ENCODE results near the gene TMEM14B.
"Not testable (repeated sequence)": the region's sequence is repeated elsewhere in the genome, so short reads cannot be mapped to it uniquely, and the experiment has no call there.

The TMEM14B gene

DNA sequence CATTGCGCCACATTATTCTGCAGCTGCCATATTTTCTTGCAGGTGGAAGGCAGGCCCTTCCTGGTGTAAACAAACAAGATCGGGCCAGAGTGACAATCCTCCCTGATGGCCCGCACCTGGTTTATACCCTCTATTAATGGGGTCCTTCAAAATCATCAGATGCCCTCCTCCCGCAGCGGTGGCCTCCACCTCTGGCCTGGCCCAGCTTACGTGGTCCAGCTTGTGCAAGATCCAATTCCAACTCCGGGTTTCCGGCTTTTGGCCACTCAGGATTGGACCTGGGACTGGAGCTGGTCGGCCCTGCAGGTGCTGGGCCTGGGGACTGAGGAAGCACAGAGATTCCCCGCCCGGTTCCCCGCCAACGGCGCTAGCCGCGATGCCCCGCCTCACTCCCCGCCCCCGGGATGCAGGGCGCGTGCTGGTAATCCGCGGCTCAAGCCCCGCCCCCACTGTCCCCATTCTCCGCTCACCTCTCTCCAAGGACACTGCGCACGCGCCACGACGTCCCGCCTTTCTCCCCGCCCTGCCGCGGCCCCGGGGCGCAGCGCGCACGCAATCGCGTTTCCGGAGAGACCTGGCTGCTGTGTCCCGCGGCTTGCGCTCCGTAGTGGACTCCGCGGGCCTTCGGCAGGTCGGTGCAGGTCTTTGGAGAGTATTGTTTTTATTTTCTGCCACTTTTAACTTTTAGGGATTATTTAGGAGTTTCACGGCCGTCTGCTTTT, at the start of gene TMEM14B:
Gene TMEM14B, plus strand, starts transcription at position 555 of the 722 bp plus-strand sequence. CDS start 1,441 bp downstream, outside the sequence.
- peak; percentile 84 to 99 (median 98) for DNase-seq

DNA sequence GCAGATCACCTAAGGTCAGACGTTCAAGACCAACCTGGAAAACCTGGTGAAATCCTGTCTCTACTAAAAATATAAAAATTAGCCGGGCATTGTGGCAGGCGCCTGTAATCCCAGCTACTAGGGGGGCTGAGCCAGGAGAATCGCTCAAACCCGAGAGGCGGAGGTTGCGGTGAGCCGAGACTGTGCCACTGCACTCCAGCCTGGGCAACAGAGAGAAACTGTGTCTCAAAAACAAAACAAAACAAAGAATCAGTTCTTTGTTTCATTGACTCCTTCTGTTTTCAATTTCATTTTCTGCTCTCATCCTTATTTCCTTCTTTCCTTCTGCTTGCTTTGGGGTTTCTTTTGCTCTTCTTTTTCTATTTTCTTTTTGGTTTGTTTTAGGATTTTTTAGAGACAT, 33.6 kb upstream of the TMEM14B start:
- DNase-seq = no peak

DNA sequence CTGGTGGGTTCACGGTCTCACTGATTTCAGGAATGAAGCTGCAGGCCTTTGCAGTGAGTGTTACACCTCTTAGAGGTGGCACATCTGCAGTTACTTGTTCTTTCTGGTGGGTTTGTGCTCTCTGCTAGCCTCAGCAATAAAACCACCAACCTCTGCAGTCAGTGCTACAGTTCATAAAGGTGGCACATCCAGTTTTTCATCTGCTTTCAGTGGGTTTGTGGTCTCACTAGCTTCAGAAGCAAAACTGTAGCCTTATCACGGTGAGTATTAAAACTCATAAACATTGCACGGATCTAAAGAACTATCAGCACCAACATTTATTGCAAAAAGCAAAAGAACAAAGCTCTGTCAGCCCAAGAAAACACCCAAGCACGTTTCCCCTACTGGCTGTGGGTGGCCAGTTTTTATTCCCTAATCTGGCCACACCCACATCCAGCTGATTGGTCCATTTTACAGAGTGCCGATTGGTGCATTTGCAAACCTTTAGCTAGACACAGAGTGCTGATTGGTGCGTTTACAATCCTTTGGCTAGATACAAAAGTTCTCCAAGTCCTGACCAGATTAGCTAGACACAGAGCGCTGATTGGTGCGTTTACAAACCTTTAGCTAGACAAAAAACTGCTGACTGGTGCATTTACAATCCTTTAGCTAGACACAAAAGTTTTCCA, 28.2 kb upstream of the TMEM14B start:
- DNase-seq = no peak

DNA sequence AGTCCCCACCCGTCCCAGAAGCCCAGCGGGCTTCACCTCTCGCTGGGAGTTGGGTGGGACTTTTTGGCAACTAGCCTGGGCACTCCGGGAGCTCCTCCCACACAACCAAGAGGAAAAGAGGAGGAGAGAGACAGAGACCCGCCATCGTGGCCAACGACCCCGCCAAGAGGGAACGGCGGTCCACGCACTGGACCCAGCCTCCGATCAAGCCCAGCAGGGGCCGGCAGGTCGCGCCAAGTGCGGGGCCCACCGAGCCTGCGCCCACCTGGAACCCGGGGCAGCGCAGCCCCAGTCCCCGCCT, 27.7 kb upstream of the TMEM14B start:
- DNase-seq = no peak

DNA sequence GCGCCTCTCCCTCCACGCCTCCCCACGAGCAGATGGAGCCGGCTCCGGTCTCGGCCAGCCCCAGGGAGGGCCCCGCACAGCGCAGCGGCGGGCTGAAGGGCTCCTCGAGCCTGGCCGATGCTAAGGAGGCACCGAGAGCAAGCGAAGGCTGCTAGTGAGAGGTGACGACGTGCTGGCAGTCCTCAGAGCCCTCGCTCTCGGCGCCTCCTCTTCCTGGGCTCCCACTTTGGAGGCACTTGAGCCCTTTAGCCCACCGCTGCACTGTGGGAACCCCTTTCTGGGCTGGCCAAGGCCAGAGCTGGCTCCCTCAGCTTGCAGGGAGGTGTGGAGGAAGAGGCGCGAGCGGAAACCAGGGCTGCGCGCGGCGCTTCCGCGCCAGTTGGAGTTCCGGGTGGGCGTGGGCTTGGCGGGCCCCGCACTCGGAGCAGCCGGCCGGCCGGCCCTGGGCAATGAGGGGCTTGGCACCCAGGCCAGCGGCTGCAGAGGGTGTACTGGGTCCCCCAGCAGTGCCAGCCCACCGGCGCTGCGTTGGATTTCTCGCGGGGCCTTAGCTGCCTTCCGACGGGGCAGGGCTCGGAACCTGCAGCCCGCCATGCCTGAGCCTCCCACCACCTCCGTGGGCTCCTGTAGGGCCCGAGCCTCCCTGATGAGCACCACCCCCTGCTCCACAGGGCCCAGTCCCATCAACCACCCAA, 27.2 kb upstream of the TMEM14B start:
- peak in 20 of 58 donors; percentile 6 to 44 (median 16) for DNase-seq

GRCh38 chr6:10720960-10721849, 26.4 kb upstream of the TMEM14B start:
- DNase-seq = not testable (repeated sequence)

DNA sequence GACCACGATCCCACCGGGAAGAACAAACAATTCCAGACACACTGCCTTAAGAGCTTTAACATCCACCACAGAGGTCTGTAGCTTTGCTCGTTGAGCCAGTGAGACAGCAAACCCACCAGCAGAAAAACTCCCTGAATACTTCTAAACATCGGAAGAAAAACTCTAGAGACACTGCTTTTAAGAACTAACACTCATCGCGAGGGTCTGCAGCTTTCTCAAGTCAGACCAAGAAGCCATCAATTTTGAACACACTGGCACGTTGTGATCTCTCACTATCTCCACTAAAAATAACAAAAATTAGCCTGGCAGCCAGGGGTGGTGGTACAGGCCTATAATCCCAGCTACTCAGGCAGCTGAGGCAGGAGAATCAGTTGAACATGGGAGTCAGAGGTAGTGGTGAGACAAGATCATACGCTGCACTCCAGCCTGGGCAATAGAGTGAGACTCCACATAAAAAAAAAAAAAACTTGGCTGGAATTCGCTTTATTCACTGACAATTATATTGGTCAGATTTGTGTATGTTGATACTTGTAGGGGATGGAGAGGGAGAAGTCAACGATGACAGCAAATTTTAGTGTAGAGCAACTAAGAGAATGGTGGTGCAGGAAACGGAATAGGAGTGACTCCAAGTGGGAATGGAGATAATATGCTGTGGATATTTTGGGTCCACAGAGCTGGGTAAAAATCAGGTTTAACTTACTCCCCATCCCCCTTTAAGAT, 25.6 kb upstream of the TMEM14B start:
- DNase-seq = no peak

GRCh38 chr6:10722570-10722819, 25.1 kb upstream of the TMEM14B start:
- no peak for DNase-seq

DNA sequence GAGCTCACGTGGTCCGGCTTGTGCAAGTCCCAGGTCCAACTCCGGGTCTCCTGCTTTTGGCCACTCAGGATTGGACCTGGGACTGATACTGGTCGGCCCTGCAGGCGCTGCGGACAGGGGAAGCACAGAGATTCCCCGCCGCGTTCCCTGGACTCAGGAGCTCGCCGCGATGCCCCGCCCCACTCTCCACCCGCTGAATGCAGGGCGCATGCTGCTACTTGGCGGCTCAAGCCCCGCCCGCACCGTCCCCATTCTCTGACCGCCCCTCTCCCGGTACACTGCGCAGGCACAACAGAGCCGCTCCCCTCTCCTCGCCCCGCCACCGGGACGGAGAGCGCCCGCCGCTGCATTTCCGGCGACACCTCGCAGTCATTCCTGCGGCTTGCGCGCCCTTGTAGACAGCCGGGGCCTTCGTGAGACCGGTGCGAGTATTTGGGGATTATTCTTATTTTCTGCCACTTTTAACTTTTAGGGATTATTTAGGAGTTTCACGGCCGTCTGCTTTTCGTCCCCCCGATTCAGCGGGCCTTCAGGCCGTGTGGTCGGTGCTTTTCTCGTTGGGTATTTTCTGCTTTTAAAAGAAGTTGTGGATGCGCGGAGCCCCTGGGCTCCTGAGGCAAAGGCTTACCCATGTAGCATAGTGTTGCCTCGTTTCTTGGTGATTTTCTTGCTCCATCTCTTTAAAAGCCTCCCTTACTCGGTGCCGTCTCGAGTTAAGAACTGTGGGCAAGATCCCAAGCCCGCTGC, 24.6 kb upstream of the TMEM14B start, which contains the start of gene TMEM14C:
Gene TMEM14C, plus strand, starts transcription at position 251 of the 747 bp plus-strand sequence. CDS start 1,544 bp downstream, outside the sequence.
- peak; percentile 68 to 99 (median 96) for DNase-seq

DNA sequence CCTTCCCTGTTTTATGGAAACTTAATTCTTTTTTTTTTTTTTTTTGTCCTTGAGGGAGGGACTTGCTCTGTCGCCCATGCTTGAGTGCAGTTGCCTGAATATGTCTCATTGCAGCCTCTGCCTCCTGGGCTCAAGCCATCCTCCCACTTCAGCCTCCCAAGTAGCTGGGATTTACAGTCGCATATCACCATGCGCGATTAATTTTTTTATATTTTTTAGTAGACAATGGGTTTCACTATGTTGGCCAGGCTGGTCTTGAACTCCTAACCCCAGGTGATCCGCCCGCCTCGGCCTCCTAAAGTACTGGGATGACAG, 24.1 kb upstream of the TMEM14B start:
- no peak for DNase-seq

GRCh38 chr6:10725044-10725443, 22.6 kb upstream of the TMEM14B start:
- no peak for DNase-seq

GRCh38 chr6:10725716-10726115, 21.9 kb upstream of the TMEM14B start:
- DNase-seq = peak in 36 of 58 donors; percentile 6 to 67 (median 31)

GRCh38 chr6:10730254-10730653, 17.4 kb upstream of the TMEM14B start:
- peak in 3 of 58 donors; percentile 4 to 12 (median 10) for DNase-seq

GRCh38 chr6:10733151-10733715, 14.4 kb upstream of the TMEM14B start:
- DNase-seq = no peak

- no peak for DNase-seq
These were observed 13.7 kb upstream of the TMEM14B start for GRCh38 chr6:10733863-10734262.

- no peak for DNase-seq
These were observed 10.9 kb upstream of the TMEM14B start for GRCh38 chr6:10736731-10737130.

DNA sequence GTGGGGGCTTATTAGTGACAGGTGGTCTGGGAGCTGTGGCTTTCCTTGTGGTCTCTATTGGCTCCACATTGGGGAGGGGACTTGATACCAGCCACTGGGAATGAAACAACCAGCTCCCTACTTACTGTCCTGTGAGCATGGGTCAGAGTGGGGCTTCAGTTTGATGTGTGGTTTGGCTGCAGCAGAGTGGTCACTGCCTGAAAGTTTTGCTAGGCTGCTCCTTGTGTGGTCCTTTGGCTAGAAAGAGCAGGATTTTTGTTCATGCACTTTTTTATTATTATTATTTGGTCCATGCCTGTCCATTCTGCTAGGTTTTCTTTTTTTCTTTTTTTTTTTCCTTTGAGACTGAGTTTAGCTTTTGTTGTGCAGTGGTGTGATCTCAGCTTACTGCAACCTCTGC, 7.5 kb upstream of the TMEM14B start:
- DNase-seq = no peak

- not testable (repeated sequence) for DNase-seq
These were observed 6.0 kb upstream of the TMEM14B start for GRCh38 chr6:10741643-10742042.

- no peak for DNase-seq
These were observed 5.4 kb upstream of the TMEM14B start for GRCh38 chr6:10742251-10742650.

DNA sequence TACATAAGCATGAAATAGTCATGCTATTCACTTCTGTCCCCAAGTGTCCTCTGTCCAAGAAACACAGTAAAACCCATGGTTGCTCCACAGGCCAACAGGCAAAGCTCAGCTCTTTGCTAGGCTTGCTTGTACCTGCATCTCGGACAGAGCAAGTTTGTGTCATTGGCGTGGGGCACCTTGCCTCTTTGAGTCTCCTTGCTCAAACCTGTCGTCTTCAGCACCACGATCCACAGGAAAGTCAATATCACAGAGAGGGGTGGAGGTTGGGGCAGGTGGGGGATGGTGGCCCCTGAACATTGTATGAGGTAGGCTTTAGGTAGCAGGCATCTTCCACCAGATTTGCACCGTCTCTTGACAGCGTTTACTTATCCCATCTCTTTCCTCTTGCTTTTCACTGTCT, 4.1 kb upstream of the TMEM14B start:
- no peak for DNase-seq

Data from anterior cingulate cortex (tissue), 58 donors.